Measurements from ENCODE around the gene CYP4F11. TPM values are rescaled to one million over a fixed set of nuclear protein-coding genes. Genes with fewer than 3 reads are reported as not detected.

Gene CYP4F11
- total RNA-seq, 1 experiment from 2014 or later: not detected

DNA sequence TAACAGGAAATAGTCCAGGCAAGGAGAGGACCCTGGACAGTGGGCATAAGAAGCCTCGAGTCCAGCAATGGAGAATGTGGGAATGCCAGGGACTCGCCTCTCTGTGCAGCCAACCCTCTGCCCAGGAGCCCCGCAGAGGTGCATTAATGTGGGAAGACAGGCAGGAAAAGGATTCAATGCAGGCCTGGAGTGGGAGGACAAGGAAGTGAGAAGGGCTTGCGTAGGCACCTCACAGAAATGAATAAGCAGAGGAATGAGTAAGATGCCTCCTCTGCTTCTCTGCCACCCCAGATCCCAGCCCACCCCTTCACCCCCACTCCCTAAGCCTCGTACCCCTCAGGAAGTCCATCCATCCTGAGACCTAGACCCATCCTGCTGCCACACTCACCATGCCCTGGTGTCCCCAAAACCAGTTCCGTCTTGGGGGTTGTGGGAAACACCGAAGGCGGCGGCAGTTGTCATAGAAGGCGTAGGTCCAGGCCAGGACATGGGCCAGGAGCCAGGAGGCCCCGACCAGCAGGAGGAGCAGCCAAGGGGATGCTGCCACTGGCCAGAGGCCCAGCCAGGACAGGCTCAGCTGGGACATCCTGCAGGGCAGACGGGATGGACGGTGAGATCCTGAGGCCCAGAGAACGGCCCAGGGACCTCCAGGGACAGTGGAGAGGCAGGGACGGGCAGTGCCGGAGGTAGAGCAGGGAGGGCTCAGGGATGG lies 37.1 kb downstream of the CYP4F11 start:
- Histone ChIP-seq H3K4ac (ENCODE audit: low read depth, low read length) (no peak overlapping the region), H2BK12ac (ENCODE audit: insufficient read length, low read depth, low read length) (no peak overlapping the region), H3K14ac (ENCODE audit: insufficient read depth, low read length) (no peak overlapping the region), H3K56ac (ENCODE audit: insufficient read length, low read depth, low read length) (no peak overlapping the region), H2AFZ (ENCODE audit: low read length) (no peak overlapping the region), H2BK5ac (ENCODE audit: insufficient read length, low read length) (no peak overlapping the region), H3T11ph (ENCODE audit: low read length) (no peak overlapping the region), H3K79me1 (ENCODE audit: insufficient read depth, low read depth, low read length, poor library complexity, severe bottlenecking) (no peaks in the 10 kb centered on the region), H3K4me1 (ENCODE audit: insufficient read depth, low read length) (no peaks in the 10 kb centered on the region), H2BK120ac (ENCODE audit: low read depth, low read length, poor library complexity, severe bottlenecking) (no peak overlapping the region), H2AK5ac (ENCODE audit: insufficient read length, low read length) (no peak overlapping the region), H3K23me2 (ENCODE audit: insufficient read length, low read depth, low read length, poor library complexity, severe bottlenecking) (no peaks in the 10 kb centered on the region), H4K20me1 (ENCODE audit: control insufficient read depth, insufficient read depth, insufficient read length) (no peaks in the 10 kb centered on the region), H4K5ac (ENCODE audit: insufficient read length, low read depth, low read length) (no peak overlapping the region), H3K23ac (ENCODE audit: insufficient read length, low read depth, low read length) (no peak overlapping the region), H4K8ac (replicated peaks; ENCODE audit: insufficient read length, low read depth, low read length) (no peak overlapping the region), H3K4me2 (ENCODE audit: insufficient read depth, insufficient read length, low read length) (no peak overlapping the region), H2BK15ac (ENCODE audit: low read depth, low read length) (no peak overlapping the region), H3K9ac (ENCODE audit: extremely low read depth, insufficient read length, low read length) (no peak overlapping the region), H2BK20ac (ENCODE audit: low read depth, low read length, poor library complexity, severe bottlenecking) (no peak overlapping the region), H3K27me3 (ENCODE audit: insufficient read depth, low read length) (no peaks in the 10 kb centered on the region), H3K18ac (ENCODE audit: insufficient read length, low read depth, low read length) (no peak overlapping the region), H3K27ac (ENCODE audit: insufficient read length, low read depth, low read length) (no peak overlapping the region), H3K9me3 (ENCODE audit: control insufficient read depth, low read depth, low read length) (peaks cover 79% of the 10 kb centered on the region), H3K79me2 (ENCODE audit: insufficient read depth, low read length) (no peaks in the 10 kb centered on the region), H4K91ac (ENCODE audit: insufficient read length, low read depth, low read length) (no peak overlapping the region)
- no peaks in the 10 kb centered on the region for H3K4me1 Mint-ChIP-seq
- H3K27me3 Mint-ChIP-seq (ENCODE audit: low read depth): peaks cover 6% of the 10 kb centered on the region
- H3K27ac Mint-ChIP-seq: no peak overlapping the region; a peak in 1 of 7 replicates
- peaks cover 5 to 38% (median 17%) of the 10 kb centered on the region in 3 experiments; a peak in 5 of 7 replicates for H3K36me3 Mint-ChIP-seq (ENCODE audit: insufficient read depth in 1 of 3, low read depth in 3 of 3)
- WGBS (ENCODE audit: extremely low coverage, insufficient read length, low lambda C conversion rate): no CpG with 5 or more reads among the region's 16 CpGs
- H3K4me3 Mint-ChIP-seq: no peak overlapping the region
- no peak for DNase-seq
- TF ChIP-seq CTCF (conservative IDR thresholded peaks at IDR 0.05): no peak
- peaks cover 87% of the 10 kb centered on the region in 2 experiments for H3K9me3 Mint-ChIP-seq
